H1 (cell line): ENCODE data around the gene NEK11. TPM values are rescaled to one million over a fixed set of nuclear protein-coding genes. Genes with fewer than 3 reads are reported as not detected.

Experiments
- CTCF ChIA-PET: fragments of 300-600 bp; sonication (Branson Sonifier 250); formaldehyde crosslinking; loops from one replicate; lab custom pipeline; 2021; ENCODE audit not compliant: partially characterized antibody; lab: Charles Lee
- POLR2A ChIA-PET: fragments of 300-600 bp; sonication (Branson Sonifier 250); formaldehyde crosslinking; loops from one replicate; lab custom pipeline; 2021; ENCODE audit warnings: inconsistent platforms; ENCODE audit not compliant: partially characterized antibody; lab: Charles Lee
- DNase-seq, 2 experiments: peaks; one replicate each; pipeline versions ENCODE4 v3.0.0 to v3.0.0-alpha.2; 2010 to 2022; ENCODE audit warnings: low spot score in 2 of 2, low read depth in 1 of 2, mixed read lengths in 1 of 2
- FAIRE-seq: peaks from 2 replicates; lab custom pipeline; 2011; peaks lifted over from hg19 to GRCh38; lab: Jason Lieb, UNC
- H2AFZ ChIP-seq: 2 replicates; pipeline ENCODE4 v1.8.1; 2012; ENCODE audit warnings: low read length, inconsistent platforms
- H2AK5ac ChIP-seq: 2 replicates; pipeline ENCODE4 v1.6.1; 2013; ENCODE audit warnings: low read depth, low read length
- H2BK120ac ChIP-seq: replicated peaks from 2 replicates; pipeline ENCODE3; 2013; ENCODE audit warnings: low read depth, low read length, inconsistent platforms
- H2BK12ac ChIP-seq: 2 replicates; pipeline ENCODE4 v1.6.1; 2013; ENCODE audit warnings: low read depth, low read length
- H2BK15ac ChIP-seq: 2 replicates; pipeline ENCODE4 v1.6.1; 2013; ENCODE audit warnings: low read length
- H2BK20ac ChIP-seq: 2 replicates; pipeline ENCODE4 v1.6.1; 2013; ENCODE audit warnings: low read length
- H2BK5ac ChIP-seq: 2 replicates; pipeline ENCODE4 v1.6.1; 2013; ENCODE audit warnings: low read depth, low read length
- H3K14ac ChIP-seq: 2 replicates; pipeline ENCODE4 v1.6.1; 2013; ENCODE audit warnings: inconsistent platforms; ENCODE audit not compliant: insufficient read length
- H3K18ac ChIP-seq: 2 replicates; pipeline ENCODE4 v1.6.1; 2013; ENCODE audit warnings: low read length; ENCODE audit errors: extremely low read depth
- H3K23ac ChIP-seq: 2 replicates; pipeline ENCODE4 v1.6.1; 2013; ENCODE audit warnings: inconsistent platforms; ENCODE audit not compliant: insufficient read length
- H3K23me2 ChIP-seq: 2 replicates; pipeline ENCODE4 v1.6.1; 2013; ENCODE audit warnings: low read depth, low read length
- H3K27ac ChIP-seq: 2 replicates; pipeline ENCODE4 v1.6.1; 2011; ENCODE audit warnings: low read depth, low read length, inconsistent platforms
- H3K27me3 ChIP-seq, 4 experiments: replicated peaks in 1 of 4; 1 replicate in 1 of 4; 2 replicates in 3 of 4; pipeline versions ENCODE4 v1.6.1 to v1.8.1; 2011 to 2013; ENCODE audit warnings: low read length in 3 of 4, mild to moderate bottlenecking in 3 of 4, inconsistent platforms in 2 of 4, mixed read lengths in 2 of 4, moderate library complexity in 1 of 4; ENCODE audit not compliant: control insufficient read depth in 3 of 4, insufficient read depth in 3 of 4; ENCODE audit errors: extremely low read depth in 1 of 4
- H3K36me3 ChIP-seq, 4 experiments: 2 replicates each; pipeline versions ENCODE4 v1.6.1 to v1.8.1; 2011 to 2013; ENCODE audit warnings: mild to moderate bottlenecking in 4 of 4, low read length in 3 of 4, moderate library complexity in 2 of 4, control low read depth in 1 of 4, inconsistent platforms in 1 of 4; ENCODE audit not compliant: insufficient read depth in 4 of 4, control insufficient read depth in 2 of 4
- H3K4ac ChIP-seq: replicated peaks from 2 replicates; pipeline ENCODE3; 2013; ENCODE audit warnings: low read length, low read depth, mixed read lengths, inconsistent platforms; ENCODE audit not compliant: insufficient read length
- H3K4me1 ChIP-seq, 4 experiments: replicated peaks in 1 of 4; 1 replicate in 1 of 4; 2 replicates in 3 of 4; pipeline versions ENCODE4 v1.6.1 to v1.8.1; 2011 to 2013; ENCODE audit warnings: low read length in 3 of 4, inconsistent platforms in 2 of 4, mixed read lengths in 1 of 4; ENCODE audit not compliant: insufficient read depth in 4 of 4, control insufficient read depth in 3 of 4
- H3K4me2 ChIP-seq, 2 experiments: 2 replicates each; pipeline versions ENCODE4 v1.6.1 to v1.8.1; 2011 to 2013; ENCODE audit warnings: low read depth in 2 of 2, low read length in 2 of 2, control low read depth in 1 of 2, inconsistent platforms in 1 of 2, mild to moderate bottlenecking in 1 of 2; ENCODE audit not compliant: insufficient read depth in 1 of 2
- H3K4me3 ChIP-seq, 4 experiments: fragments of 200-600, 300-600 bp in 1 of 4; sonication (generic), shearing (Covaris generic), sonication (Bioruptor Twin) in 1 of 4; 2 replicates each; pipeline versions ENCODE4 v1.5.1 to v1.8.1; 2011 to 2016; ENCODE audit warnings: low read length in 4 of 4, low read depth in 3 of 4, control low read depth in 2 of 4, inconsistent platforms in 2 of 4, mild to moderate bottlenecking in 2 of 4, mixed read lengths in 1 of 4, moderate library complexity in 1 of 4; ENCODE audit not compliant: insufficient read depth in 2 of 4; ENCODE audit errors: extremely low read depth in 1 of 4
- H3K56ac ChIP-seq: replicated peaks from 2 replicates; pipeline ENCODE3; 2013; ENCODE audit warnings: low read depth, mild to moderate bottlenecking, mixed read lengths, low read length, inconsistent platforms; ENCODE audit not compliant: insufficient read length
- H3K79me1 ChIP-seq: 2 replicates; pipeline ENCODE4 v1.6.1; 2013; ENCODE audit warnings: low read depth, low read length, control low read depth
- H3K79me2 ChIP-seq, 2 experiments: 2 replicates each; pipeline versions ENCODE4 v1.6.1 to v1.8.1; 2012 to 2013; ENCODE audit warnings: low read length in 2 of 2, mild to moderate bottlenecking in 2 of 2, inconsistent platforms in 1 of 2; ENCODE audit not compliant: insufficient read depth in 2 of 2, control insufficient read depth in 1 of 2
- H3K9ac ChIP-seq, 4 experiments: replicated peaks in 1 of 4; 1 replicate in 1 of 4; 2 replicates in 3 of 4; pipeline versions ENCODE4 v1.6.1 to v1.8.1; 2011 to 2013; ENCODE audit warnings: low read depth in 3 of 4, low read length in 3 of 4, control low read depth in 2 of 4, mild to moderate bottlenecking in 2 of 4, moderate library complexity in 2 of 4, inconsistent platforms in 1 of 4; ENCODE audit errors: extremely low read depth in 1 of 4
- H3K9me3 ChIP-seq, 2 experiments: 2 replicates each; pipeline versions ENCODE4 v1.6.1 to v1.8.1; 2012 to 2013; ENCODE audit warnings: mild to moderate bottlenecking in 2 of 2, moderate library complexity in 2 of 2, control low read depth in 1 of 2, inconsistent platforms in 1 of 2, low read depth in 1 of 2, low read length in 1 of 2, mixed read lengths in 1 of 2; ENCODE audit not compliant: insufficient read depth in 2 of 2
- H4K20me1 ChIP-seq, 2 experiments: replicated peaks in 1 of 2; 2 replicates each; pipeline versions ENCODE3 to v1.8.1; 2011 to 2013; ENCODE audit warnings: inconsistent platforms in 2 of 2, low read length in 2 of 2, mild to moderate bottlenecking in 1 of 2; ENCODE audit not compliant: insufficient read depth in 2 of 2, control insufficient read depth in 1 of 2
- H4K5ac ChIP-seq: 2 replicates; pipeline ENCODE4 v1.6.1; 2013; ENCODE audit warnings: low read length, low read depth, mixed read lengths, inconsistent platforms; ENCODE audit not compliant: insufficient read length
- H4K8ac ChIP-seq: 2 replicates; pipeline ENCODE4 v1.8.0; 2013; ENCODE audit warnings: mild to moderate bottlenecking, moderate library complexity, low read length, inconsistent platforms; ENCODE audit not compliant: insufficient read depth; ENCODE audit errors: extremely low read depth
- H4K91ac ChIP-seq: replicated peaks from 2 replicates; pipeline ENCODE3; 2013; ENCODE audit warnings: low read length, mixed read lengths, inconsistent platforms; ENCODE audit not compliant: insufficient read length
- EP300 ChIP-seq, 2 experiments: IDR thresholded peaks; 1 replicate in 1 of 2; 2 replicates in 1 of 2; pipeline ENCODE4 v1.6.1; 2011 to 2012; ENCODE audit warnings: low read depth in 2 of 2, low read length in 2 of 2, mild to moderate bottlenecking in 2 of 2, borderline replicate concordance in 1 of 2, inconsistent platforms in 1 of 2, moderate library complexity in 1 of 2
- GTF2F1 ChIP-seq: IDR thresholded peaks from 2 replicates; pipeline ENCODE4 v1.6.1; 2012; ENCODE audit warnings: low read depth, low read length, improper control_type of control experiment, borderline replicate concordance
- JUN ChIP-seq: IDR thresholded peaks from 2 replicates; pipeline ENCODE4 v1.6.1; 2011; ENCODE audit warnings: low read depth, mild to moderate bottlenecking, improper control_type of control experiment, low read length
- POU5F1 ChIP-seq: IDR thresholded peaks from 2 replicates; pipeline ENCODE4 v1.6.1; 2011; ENCODE audit warnings: low read depth, mild to moderate bottlenecking, low read length, moderate library complexity
- SP2 ChIP-seq: IDR thresholded peaks from 2 replicates; pipeline ENCODE4 v1.6.1; 2012; ENCODE audit warnings: mild to moderate bottlenecking, low read length, inconsistent platforms
- SP4 ChIP-seq: IDR thresholded peaks from 2 replicates; pipeline ENCODE4 v1.6.1; 2012; ENCODE audit warnings: low read length, inconsistent platforms
- TAF7 ChIP-seq: optimal IDR thresholded peaks from 2 replicates; pipeline ENCODE3; 2011; ENCODE audit warnings: low read depth, mild to moderate bottlenecking, inconsistent platforms, low read length, moderate library complexity, borderline replicate concordance
- WGBS, 2 experiments: shearing (Covaris generic) in 1 of 2; methylation state at CpG; one replicate each; pipeline versions ENCODE4 v1.1.6 to v1.1.7; 2013 to 2015; ENCODE audit warnings: low lambda C conversion rate in 2 of 2, mixed read lengths in 2 of 2, inconsistent platforms in 1 of 2, low coverage in 1 of 2, missing lambda C conversion rate in 1 of 2; ENCODE audit not compliant: insufficient replicate concordance in 2 of 2, insufficient coverage in 1 of 2, insufficient read length in 1 of 2; ENCODE audit errors: extremely low coverage in 1 of 2, missing lambda C conversion rate in 1 of 2; 5-methylcytosine and 5-hydroxymethylcytosine counted together
- polyA plus RNA-seq, 7 experiments: library from polyadenylated mRNA; depleted of rRNA in 3 of 7; stranded (reverse) in 5 of 7; unstranded in 2 of 7; fragments of >200 nt in 5 of 7; fragments of 200-250 nt in 2 of 7; gene quantifications; 1 replicate in 5 of 7; 2 replicates in 1 of 7; 4 replicates in 1 of 7; pipeline versions ENCODE4 v1.2.1 to v1.2.3, GENCODE V29; 2011 to 2013; ENCODE audit warnings: missing spikeins in 2 of 7, mixed read lengths in 2 of 7
- total RNA-seq: library from RNA; stranded (reverse); fragmentation: NEBNext Ultra II Directional; extraction: Animal tissue kit (Norgen Biotek cat#: 25700); gene quantifications from 2 replicates; pipeline ENCODE4 v1.2.1, GENCODE V29; 2021

The NEK11 gene
- total and polyA plus RNA-seq, 2 of the 8 experiments (the other 6 are each of a cell fraction or from before 2014, with no cell fraction given), result 0.60 TPM; not detected in 1

DNA sequence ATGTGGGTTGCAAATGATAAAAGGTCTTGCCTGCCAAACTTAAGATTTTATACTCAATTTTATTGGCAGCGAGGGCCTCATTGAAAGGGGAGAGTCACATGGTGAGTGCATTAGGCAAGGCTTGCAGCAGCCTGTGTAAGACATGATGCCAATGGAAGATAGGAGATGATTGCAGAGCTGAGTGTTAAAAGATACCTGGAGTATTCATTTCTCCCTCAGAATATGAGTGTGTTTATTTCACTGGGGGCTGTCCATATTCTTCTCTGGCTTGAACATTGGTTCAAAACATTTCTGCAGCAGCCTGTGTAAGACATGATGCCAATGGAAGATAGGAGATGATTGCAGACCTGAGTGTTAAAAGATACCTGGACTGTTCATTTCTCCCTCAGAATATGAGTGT is 189.7 kb downstream of the NEK11 start:
- H3K23ac ChIP-seq, result no peak overlapping the region
- no peak overlapping the region for H2BK5ac ChIP-seq
- 91% methylated on average over 1 of the region's 1 CpG; no CpG with 5 or more reads in 1 of the 2 experiments for WGBS, 2 experiments
- H3K27ac ChIP-seq, result no peak overlapping the region
- ChIA-PET POLR2A (interaction anchor here (1.2 kb wide), 1 partner anchor 145 kb away, joined by 3 read pairs; no protein-coding TSS in a partner anchor), CTCF (interaction anchor here (0.6 kb wide), 1 partner anchor 204 kb away, joined by 3 read pairs; no protein-coding TSS in a partner anchor)
- no peaks in the 10 kb centered on the region for H3K9me3 ChIP-seq
- FAIRE-seq, result no peak
- H4K8ac ChIP-seq, result no peak overlapping the region
- no peak overlapping the region for H3K14ac ChIP-seq
- H3K36me3 ChIP-seq, result no peaks in the 10 kb centered on the region
- no peak overlapping the region for H2AK5ac ChIP-seq
- no peak overlapping the region for H4K5ac ChIP-seq
- H3K4ac ChIP-seq, result no peak overlapping the region
- no peaks in the 10 kb centered on the region for H3K27me3 ChIP-seq
- no peak overlapping the region for H4K91ac ChIP-seq
- H3K56ac ChIP-seq, result no peak overlapping the region
- no peak overlapping the region for H2BK15ac ChIP-seq
- no peak overlapping the region for H2AFZ ChIP-seq
- H2BK120ac ChIP-seq, result no peak overlapping the region
- no peak overlapping the region for H3K9ac ChIP-seq
- no peak overlapping the region for H3K18ac ChIP-seq
- peaks cover 0 to 7% (median under 1%) of the 10 kb centered on the region in 4 experiments; a peak in 1 of 7 replicates for H3K4me1 ChIP-seq
- no peak overlapping the region for H3K4me3 ChIP-seq
- H3K4me2 ChIP-seq, result no peak overlapping the region
- no peaks in the 10 kb centered on the region for H3K79me2 ChIP-seq
- H3K23me2 ChIP-seq, result no peaks in the 10 kb centered on the region; the same call in 1 of the 2 replicates
- no peak overlapping the region for H2BK20ac ChIP-seq
- no peak for TF ChIP-seq EP300 (IDR thresholded peaks at IDR 0.05; ENCODE audit: borderline replicate concordance in 1 of 2, low read depth in 2 of 2, low read length in 2 of 2)
- TF ChIP-seq JUN, result no peak
- no peak for TF ChIP-seq SP4
- no peak for TF ChIP-seq GTF2F1
- TF ChIP-seq TAF7, result no peak
- no peak for TF ChIP-seq SP2
- no peak for TF ChIP-seq POU5F1
- H4K20me1 ChIP-seq, result no peaks in the 10 kb centered on the region
- no peaks in the 10 kb centered on the region for H3K79me1 ChIP-seq
- no peak overlapping the region for H2BK12ac ChIP-seq
- no peak for DNase-seq
